RPMI7951 (cell line): ENCODE measurements around the gene MUS81. TPM values are rescaled to one million over a fixed set of nuclear protein-coding genes. Genes with fewer than 3 reads are reported as not detected.
"Not testable (repeated sequence)": the region's sequence is repeated elsewhere in the genome, so short reads cannot be mapped to it uniquely, and the experiment has no call there.

Source experiments
- DNase-seq: peaks from one replicate; pipeline ENCODE4 v3.0.0-alpha.2; 2012; ENCODE audit warnings: low read depth
- total RNA-seq: library from RNA; depleted of rRNA; stranded (reverse); fragments of >200 nt; shearing (Covaris generic); gene quantifications from 2 replicates; pipeline ENCODE4 v1.2.3, GENCODE V29; 2014; rRNA removed

The MUS81 gene
- 38.9 and 40.6 TPM in 2 replicates for total RNA-seq

GRCh38 chr11:65860278-65861164, at the start of gene MUS81:
MUS81 (plus strand) TSS chr11:65860433; CDS start chr11:65860754, 321 bp downstream.
- DNase-seq: peak; percentile 98

DNA sequence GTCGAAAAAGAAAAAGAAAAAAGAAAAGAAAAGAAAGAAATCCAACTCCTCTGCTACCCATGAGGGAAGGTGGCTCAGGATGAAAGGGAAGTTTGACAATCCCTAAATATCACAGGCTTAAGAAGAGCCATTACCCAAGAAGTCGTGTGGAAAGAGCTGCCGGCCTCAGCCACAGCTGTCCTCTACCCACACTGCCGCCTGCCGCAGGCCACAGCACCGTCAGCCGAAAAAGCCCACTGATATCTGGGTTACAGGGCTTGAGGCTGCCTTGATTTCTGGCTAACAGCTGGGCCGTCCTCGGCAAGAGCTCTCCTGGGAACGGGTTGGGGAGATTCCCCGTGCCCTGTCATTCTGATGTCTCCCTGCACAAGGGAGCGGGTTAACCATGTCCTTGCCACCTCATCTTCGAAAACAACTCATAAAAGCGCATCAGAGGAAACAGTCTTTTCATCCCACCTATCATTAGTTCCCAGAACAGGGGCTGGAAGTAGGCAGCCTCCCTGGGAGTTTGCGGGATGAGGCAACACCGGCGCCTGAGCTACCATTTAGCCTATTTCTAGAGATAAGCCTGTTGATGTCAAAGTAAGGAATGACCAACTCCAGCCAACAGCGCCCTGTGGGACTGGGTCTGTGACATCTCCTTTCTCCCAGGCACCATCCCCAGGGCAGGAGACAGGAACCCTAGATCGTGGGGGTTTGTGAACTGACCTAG, 48.3 kb upstream of the MUS81 start:
- DNase-seq: no peak

DNA sequence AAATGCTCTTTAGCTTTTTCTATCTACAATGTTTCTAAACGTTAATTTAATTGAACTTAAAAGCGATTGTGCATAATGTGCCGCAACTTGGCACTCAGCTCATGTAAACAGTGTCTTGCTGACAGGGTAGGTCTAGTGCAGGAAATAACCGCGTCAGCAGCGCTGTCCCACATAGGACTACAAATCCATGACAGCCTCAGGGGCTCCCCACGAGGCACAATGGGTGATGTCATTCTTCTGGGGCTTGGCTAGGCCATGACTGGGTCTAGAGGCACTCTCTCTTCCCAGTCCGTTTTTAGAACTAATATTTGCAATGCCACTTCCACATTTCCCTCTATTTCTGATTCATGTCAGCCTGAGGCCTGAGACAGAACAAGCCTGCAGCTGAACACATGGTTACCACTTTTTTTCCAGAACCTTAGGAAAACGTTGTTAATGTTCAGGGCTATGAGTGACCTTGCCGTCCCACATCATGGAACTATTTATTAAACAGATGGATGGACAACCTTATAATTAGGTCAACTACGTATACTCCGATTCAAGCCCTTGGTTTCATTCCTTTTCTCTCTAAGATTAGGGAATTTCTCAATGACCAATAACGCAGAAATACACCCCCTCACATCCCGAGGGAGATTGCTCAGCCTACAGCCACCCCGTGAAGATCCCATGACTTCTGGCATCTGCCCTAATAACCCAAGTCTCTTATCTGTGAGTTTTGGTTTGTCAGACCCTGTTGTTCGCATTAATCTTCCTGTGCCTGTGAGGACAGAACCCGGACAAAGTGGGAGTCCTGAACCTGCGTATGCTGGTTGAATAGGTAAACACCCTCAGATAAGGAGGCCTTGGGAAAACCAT, 45.9 kb upstream of the MUS81 start:
- DNase-seq: peak; percentile 73

- DNase-seq: no peak
Observed at GRCh38 chr11:65814986-65815565, 45.2 kb upstream of the MUS81 start.

- DNase-seq: no peak
Observed at GRCh38 chr11:65816696-65817095, 43.5 kb upstream of the MUS81 start.

DNA sequence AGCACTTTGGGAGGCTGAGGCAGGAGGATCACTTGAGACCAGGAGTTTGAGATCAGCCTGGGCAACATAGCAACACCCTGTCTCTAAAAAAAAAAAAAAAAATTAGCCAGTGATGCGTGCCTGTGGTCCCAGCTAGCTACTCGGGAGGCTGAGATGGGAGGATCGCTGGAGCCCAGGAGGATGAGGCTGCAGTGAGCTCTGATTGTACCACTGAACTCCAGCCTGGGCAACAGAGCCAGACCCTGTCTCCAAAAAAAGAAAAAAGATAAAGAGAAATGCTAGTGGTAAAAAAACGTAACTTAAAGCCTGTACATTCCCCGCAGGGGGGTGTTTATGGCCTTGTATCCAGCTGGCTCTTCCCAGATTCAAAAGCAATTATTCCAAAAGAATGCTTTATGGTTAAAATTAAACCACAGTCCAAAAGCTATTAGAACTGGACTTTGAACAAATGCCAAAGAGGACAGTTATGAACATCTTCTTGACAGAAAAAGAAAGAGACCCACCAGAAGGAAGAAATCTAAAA, 42.9 kb upstream of the MUS81 start:
- DNase-seq: peak; percentile 29

DNA sequence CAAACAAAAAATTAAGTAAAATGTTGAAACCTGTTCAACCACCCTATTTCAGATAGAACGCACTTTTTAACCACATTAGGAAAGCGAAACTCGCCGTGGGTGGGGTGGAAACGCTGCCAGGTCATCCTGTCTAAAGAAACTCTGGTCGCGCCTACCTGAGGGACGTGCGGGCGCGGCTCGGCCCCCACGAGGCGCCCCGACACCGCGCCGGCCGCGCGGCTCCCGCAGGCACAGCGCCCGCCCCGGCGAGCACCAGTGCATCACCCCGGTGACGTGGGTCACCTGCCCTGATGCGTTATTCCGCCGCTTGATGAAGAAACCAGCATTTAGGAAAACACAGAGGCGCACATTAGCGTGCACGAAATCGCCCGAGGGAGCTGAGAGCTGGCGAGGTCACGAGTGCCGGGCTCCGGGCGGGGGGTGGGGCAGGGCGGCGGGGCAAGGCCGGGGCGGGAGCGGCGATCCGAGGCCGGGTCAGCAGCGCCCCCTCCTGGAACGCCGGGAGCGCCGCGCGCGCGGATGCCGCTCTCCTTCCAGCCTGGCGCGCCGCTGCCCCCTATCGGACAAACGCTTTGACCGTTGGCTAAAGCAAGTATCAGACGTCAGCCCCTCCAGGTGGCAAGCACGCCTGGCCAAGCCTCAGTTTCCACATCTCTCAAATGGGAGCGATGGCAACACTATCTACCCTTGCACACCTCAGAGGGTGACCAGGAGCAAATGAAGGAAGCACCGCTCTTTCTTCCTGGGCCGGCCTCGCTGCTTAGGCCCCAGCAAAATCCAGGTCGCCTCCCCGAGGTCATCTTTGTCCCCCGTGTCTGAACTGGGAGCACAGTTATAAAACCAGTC, 42.2 kb upstream of the MUS81 start:
- DNase-seq: peak; percentile 71

DNA sequence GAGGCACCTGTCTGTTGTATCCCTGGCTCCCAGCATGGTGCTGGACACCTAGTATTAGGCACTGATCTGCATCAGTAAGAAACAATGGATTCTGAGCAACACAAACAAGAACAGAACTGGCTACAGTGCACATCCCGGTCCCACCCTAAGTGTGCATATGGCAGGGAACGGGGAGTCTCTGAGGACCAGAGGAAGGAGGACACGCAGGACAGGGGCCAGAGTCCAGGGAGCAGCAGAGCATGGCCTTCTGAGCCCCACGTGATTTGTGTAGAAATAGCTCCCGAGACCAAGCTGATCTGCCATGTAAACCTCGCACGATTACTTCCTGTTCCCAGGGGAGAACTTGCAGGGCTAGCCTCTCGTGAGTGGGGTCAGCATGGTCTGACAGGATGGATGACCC, 39.1 kb upstream of the MUS81 start:
- no peak for DNase-seq

- DNase-seq: no peak
Observed at GRCh38 chr11:65822776-65823528, 37.3 kb upstream of the MUS81 start.

- DNase-seq: no peak
Observed at GRCh38 chr11:65826984-65827735, 33.1 kb upstream of the MUS81 start.

DNA sequence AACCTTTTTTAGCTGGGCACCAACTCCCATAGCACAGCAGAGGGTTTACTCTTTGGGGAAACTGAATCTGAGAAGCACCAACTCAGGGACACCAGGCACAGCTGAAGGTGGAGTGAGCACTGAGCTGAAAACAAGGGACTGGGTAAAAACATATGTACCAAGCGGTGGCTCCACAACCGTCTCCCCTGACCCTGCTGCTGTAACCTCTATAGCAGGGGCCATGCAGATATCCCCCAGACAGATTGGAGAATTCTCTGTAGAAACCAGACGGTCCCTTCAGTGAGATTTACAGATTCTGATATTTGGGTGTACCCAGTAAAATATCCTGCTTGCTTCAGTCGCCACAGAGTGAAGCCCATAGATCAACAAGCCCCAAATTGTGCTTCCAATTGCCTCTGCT, 30.8 kb upstream of the MUS81 start:
- no peak for DNase-seq

DNA sequence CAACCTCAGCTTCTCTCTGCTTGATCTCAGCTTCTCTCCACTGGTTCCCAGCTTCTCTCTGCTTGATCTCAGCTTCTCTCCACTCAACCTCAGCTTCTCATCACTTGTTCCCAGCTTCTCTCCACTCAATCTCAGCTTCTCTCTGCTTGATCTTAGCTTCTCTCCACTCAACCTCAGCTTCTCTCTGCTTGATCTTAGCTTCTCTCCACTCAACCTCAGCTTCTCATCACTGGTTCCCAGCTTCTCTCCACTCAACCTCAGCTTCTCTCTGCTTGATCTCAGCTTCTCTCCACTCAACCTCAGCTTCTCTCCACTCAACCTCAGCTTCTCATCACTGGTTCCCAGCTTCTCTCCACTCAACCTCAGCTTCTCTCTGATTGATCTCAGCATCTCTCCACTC, 28.0 kb upstream of the MUS81 start:
- DNase-seq: not testable (repeated sequence)

GRCh38 chr11:65833297-65834030, 26.8 kb upstream of the MUS81 start, which contains the start of gene SNX32:
SNX32 (plus strand) TSS chr11:65833963; CDS start chr11:65834066, 103 bp downstream.
- DNase-seq: peak; percentile 92

DNA sequence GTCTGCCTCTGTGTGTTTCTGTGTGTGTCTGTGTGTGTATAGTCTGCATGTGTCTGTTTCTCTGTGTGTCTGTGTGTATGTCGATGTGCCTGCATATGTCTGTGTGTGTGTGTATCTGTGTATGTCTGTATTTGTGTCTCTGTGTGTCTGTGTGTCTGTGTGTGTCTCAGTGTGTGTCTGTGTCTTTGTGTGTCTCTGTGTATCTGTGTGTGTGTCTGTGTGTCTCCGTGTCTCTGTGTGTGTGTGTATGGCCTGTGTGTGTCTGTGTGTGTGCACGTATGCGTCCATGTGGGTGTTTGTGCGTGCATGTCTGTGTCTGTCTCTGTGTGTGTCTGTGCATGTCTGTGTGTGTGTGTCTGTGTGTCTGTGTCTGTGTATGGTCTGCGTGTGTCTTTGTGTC, 26.0 kb upstream of the MUS81 start:
- DNase-seq: no peak

- DNase-seq: no peak
Observed at GRCh38 chr11:65842144-65842543, 18.1 kb upstream of the MUS81 start.

- DNase-seq: no peak
Observed at GRCh38 chr11:65843811-65844210, 16.4 kb upstream of the MUS81 start.

- DNase-seq: no peak
Observed at GRCh38 chr11:65844231-65844872, 15.9 kb upstream of the MUS81 start.

GRCh38 chr11:65847746-65848145, 12.5 kb upstream of the MUS81 start:
- no peak for DNase-seq
